PC-9 (cell line): ENCODE results near the gene SPATA20. TPM values are rescaled to one million over a fixed set of nuclear protein-coding genes. Genes with fewer than 3 reads are reported as not detected.

ENCODE experiments used
- BruUV-seq: library from RNA; stranded (reverse); fragments of 400-500 nt; replicated peaks from 2 replicates; lab custom pipeline; 2021; lab: Mats Ljungman, UMichigan
- CTCF ChIA-PET: fragments of 300-600 bp; sonication (Branson Sonifier 250); formaldehyde crosslinking; loops from one replicate; lab custom pipeline; 2022; ENCODE audit warnings: antibody characterized with exemption; lab: Charles Lee
- POLR2A ChIA-PET: fragments of 300-600 bp; sonication (Branson Sonifier 250); formaldehyde crosslinking; loops from one replicate; lab custom pipeline; 2022; ENCODE audit warnings: antibody characterized with exemption; ENCODE audit not compliant: unreplicated experiment; lab: Charles Lee
- DNase-seq, 2 experiments: peaks; one replicate each; pipeline versions ENCODE4 v3.0.0 to v3.0.0-alpha.2; 2015 to 2022; ENCODE audit warnings: mixed read lengths in 1 of 2
- H2AFZ ChIP-seq: fragments of 200-600 bp; sonication (generic); 2 replicates; pipeline ENCODE4 v1.8.1; 2017; ENCODE audit warnings: antibody characterized with exemption
- H3F3A ChIP-seq: fragments of 200-600 bp; sonication (generic); 2 replicates; pipeline ENCODE4 v1.8.1; 2017; ENCODE audit warnings: antibody characterized with exemption, mild to moderate bottlenecking, low read depth; ENCODE audit not compliant: insufficient read depth
- H3K27ac ChIP-seq: fragments of 200-600 bp; sonication (generic); 2 replicates; pipeline ENCODE4 v1.6.1; 2016; ENCODE audit warnings: mixed run types
- H3K27me3 ChIP-seq: fragments of 200-600 bp; sonication (generic); 2 replicates; pipeline ENCODE4 v1.6.1; 2016; ENCODE audit warnings: low read depth, mixed run types; ENCODE audit not compliant: insufficient read depth
- H3K36me3 ChIP-seq: fragments of 200-600 bp; sonication (generic); 2 replicates; pipeline ENCODE4 v1.6.1; 2016; ENCODE audit warnings: low read depth, mixed run types
- H3K4me1 ChIP-seq: fragments of 200-600 bp; sonication (generic); replicated peaks from 2 replicates; pipeline ENCODE4 v1.6.1; 2016; ENCODE audit warnings: mixed run types; ENCODE audit not compliant: insufficient read depth
- H3K4me2 ChIP-seq: fragments of 200-600 bp; sonication (generic); 2 replicates; pipeline ENCODE4 v1.6.1; 2017; ENCODE audit warnings: mixed run types
- H3K4me3 ChIP-seq: fragments of 200-600 bp; sonication (generic); 2 replicates; pipeline ENCODE4 v1.6.1; 2016; ENCODE audit warnings: mixed run types
- H3K79me2 ChIP-seq: fragments of 200-600 bp; sonication (generic); 2 replicates; pipeline ENCODE4 v1.6.1; 2017; ENCODE audit warnings: low read depth, mixed run types
- H3K9me2 ChIP-seq: fragments of 200-600 bp; sonication (generic); 2 replicates; pipeline ENCODE4 v1.8.1; 2017; ENCODE audit warnings: mild to moderate bottlenecking; ENCODE audit not compliant: insufficient read depth
- H3K9me3 ChIP-seq: fragments of 200-600 bp; sonication (generic); 2 replicates; pipeline ENCODE4 v1.8.1; 2016; ENCODE audit warnings: low read depth; ENCODE audit not compliant: insufficient read depth
- H4K20me1 ChIP-seq: fragments of 200-600 bp; sonication (generic); 2 replicates; pipeline ENCODE4 v1.8.1; 2017; ENCODE audit not compliant: insufficient read depth
- EZH2 ChIP-seq: fragments of 200-600 bp; sonication (generic); IDR thresholded peaks from 2 replicates; pipeline ENCODE4 v1.8.0; 2017; ENCODE audit warnings: antibody characterized with exemption, low read depth
- intact Hi-C: fragments of 100-400 bp; cut with micrococcal nuclease; formaldehyde crosslinking; loops from one replicate; pipeline ENCODE4 v1.10.0; 2022; ENCODE audit not compliant: unreplicated experiment
- total RNA-seq: library from RNA; stranded (reverse); gene quantifications from 2 replicates; pipeline ENCODE4 v1.2.3, GENCODE V29; 2021
- TF ChIP-seq, protein P1 (sequence below): fragments of 200-600 bp; sonication (generic); conservative IDR thresholded peaks from 2 replicates; pipeline ENCODE4 v1.6.1; 2017; ENCODE audit warnings: mixed run types, antibody characterized with exemption, mild to moderate bottlenecking, moderate library complexity

The SPATA20 gene
- total RNA-seq, 1 experiment from 2014 or later = 41.5 TPM

DNA sequence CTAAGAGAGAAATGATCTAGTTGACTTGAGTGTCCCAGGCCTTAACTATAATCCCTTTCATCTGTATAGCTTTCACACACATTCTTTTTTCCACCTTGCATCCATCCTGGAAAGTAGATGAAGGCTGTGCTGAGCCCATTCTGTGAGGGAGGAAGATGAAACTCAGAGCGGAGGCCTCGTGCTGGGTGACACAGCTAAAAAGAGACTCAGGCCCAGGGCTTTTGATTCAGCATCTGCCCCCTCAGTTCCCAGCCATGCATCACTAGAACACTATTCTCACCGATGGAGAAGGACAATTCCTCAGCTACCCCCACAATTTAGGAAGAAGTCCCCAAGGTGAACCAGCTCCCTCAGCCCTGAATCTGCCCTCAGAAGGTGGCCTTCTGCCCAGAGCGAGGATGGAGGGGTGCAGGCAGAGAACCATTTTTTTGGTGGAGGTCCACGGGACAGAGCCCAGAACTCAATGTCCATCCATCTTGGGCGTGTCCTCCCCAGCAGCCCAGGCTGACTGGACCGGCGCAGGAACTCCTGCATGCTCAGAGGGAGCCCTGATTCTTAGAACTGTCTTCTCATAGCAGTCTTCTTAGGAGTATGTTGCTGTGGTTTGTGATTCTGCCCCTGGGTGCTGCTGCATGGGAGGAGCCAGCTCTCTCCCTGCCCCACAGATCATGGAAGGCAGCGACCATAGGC, 44.5 kb upstream of the SPATA20 start:
- Histone ChIP-seq H3K9me2 (no peaks in the 10 kb centered on the region), H3K27me3 (no peaks in the 10 kb centered on the region), H3K27ac (no peak overlapping the region), H3K79me2 (no peaks in the 10 kb centered on the region), H2AFZ (no peak overlapping the region), H3K9me3 (no peaks in the 10 kb centered on the region), H3F3A (peaks cover 22% of the 10 kb centered on the region), H4K20me1 (no peaks in the 10 kb centered on the region), H3K4me3 (no peak overlapping the region), H3K36me3 (no peaks in the 10 kb centered on the region), H3K4me1 (peaks cover 28% of the 10 kb centered on the region), H3K4me2 (no peak overlapping the region)
- DNase-seq = no peak
- intact Hi-C loops = no loop called here
- POLR2A ChIA-PET = no interaction called here
- TF ChIP-seq, protein P1, sequence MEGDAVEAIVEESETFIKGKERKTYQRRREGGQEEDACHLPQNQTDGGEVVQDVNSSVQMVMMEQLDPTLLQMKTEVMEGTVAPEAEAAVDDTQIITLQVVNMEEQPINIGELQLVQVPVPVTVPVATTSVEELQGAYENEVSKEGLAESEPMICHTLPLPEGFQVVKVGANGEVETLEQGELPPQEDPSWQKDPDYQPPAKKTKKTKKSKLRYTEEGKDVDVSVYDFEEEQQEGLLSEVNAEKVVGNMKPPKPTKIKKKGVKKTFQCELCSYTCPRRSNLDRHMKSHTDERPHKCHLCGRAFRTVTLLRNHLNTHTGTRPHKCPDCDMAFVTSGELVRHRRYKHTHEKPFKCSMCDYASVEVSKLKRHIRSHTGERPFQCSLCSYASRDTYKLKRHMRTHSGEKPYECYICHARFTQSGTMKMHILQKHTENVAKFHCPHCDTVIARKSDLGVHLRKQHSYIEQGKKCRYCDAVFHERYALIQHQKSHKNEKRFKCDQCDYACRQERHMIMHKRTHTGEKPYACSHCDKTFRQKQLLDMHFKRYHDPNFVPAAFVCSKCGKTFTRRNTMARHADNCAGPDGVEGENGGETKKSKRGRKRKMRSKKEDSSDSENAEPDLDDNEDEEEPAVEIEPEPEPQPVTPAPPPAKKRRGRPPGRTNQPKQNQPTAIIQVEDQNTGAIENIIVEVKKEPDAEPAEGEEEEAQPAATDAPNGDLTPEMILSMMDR = no peak
- no peak for TF ChIP-seq EZH2
- no TSS peak for BruUV-seq
- CTCF ChIA-PET = no interaction called here

DNA sequence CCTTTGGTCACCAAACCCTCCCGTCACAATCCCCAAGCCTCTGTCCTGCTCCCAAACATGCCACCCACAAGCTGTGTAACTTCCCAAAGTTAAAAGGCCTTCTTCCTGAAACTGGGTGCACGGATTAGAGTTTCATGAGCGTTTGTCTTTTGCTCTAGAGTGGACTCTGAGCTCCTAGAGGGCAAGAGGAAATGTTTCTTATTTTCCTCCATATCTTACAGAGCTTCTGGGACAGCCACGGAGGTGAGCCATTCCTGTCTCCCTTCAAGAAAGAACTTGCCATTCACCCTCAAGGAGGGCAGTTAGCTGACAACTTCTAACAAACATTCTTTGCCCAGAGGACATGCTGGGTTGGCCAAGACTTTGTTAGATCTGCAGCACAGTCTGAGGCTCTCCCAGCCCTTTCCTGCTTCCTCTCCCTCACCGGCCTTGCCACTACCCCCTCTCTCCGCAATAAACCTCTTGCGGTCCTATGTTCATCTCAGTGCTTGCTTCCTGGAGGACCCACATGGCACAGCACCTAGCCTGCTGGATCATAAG, 41.3 kb upstream of the SPATA20 start:
- H3K79me2 ChIP-seq = no peaks in the 10 kb centered on the region
- no TSS peak for BruUV-seq
- H2AFZ ChIP-seq = no peak overlapping the region
- H3F3A ChIP-seq = peaks cover 23% of the 10 kb centered on the region
- H3K9me3 ChIP-seq = no peaks in the 10 kb centered on the region
- H3K36me3 ChIP-seq = no peaks in the 10 kb centered on the region
- intact Hi-C loops = loop anchor here (2.0 kb wide), 1 partner anchor 29 kb away; no protein-coding TSS in a partner anchor
- H3K4me1 ChIP-seq = peaks cover 23% of the 10 kb centered on the region
- DNase-seq = no peak
- H3K27ac ChIP-seq = no peak overlapping the region
- H3K4me2 ChIP-seq = no peak overlapping the region
- POLR2A ChIA-PET = no interaction called here
- TF ChIP-seq, protein P1 = no peak
- no peak for TF ChIP-seq EZH2
- CTCF ChIA-PET = no interaction called here
- no peaks in the 10 kb centered on the region for H3K9me2 ChIP-seq
- H4K20me1 ChIP-seq = no peaks in the 10 kb centered on the region
- H3K4me3 ChIP-seq = no peak overlapping the region
- no peaks in the 10 kb centered on the region for H3K27me3 ChIP-seq

DNA sequence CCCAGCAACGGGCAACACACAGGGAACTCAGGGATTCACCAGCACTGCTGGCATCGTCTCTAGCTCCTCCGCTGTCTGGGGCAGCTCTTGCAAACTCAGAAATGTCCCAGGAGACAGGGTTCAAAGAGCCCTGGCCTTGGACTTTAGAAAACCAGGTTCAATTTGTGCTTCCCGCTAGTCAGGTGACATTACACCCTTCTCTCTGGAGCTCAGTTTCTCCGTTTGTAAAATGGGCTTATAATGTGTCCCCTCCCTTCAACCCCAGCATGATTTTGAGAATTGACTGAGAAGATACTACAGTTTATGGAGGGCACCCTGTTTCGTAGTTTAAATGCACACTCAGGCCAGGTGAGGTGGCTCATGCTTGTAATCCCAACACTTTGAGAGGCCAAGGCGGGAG, 40.7 kb upstream of the SPATA20 start:
- peaks cover 30% of the 10 kb centered on the region for H3K4me1 ChIP-seq
- no peak for DNase-seq
- CTCF ChIA-PET = interaction anchor here (0.6 kb wide), 1 partner anchor 34 kb away, joined by 6 read pairs; no protein-coding TSS in a partner anchor
- H3F3A ChIP-seq = peaks cover 29% of the 10 kb centered on the region
- TF ChIP-seq EZH2 = no peak
- TF ChIP-seq, protein P1 = no peak
- POLR2A ChIA-PET = interaction anchor here (0.8 kb wide), 1 partner anchor 54 kb away, joined by 6 read pairs; no protein-coding TSS in a partner anchor
- H3K4me2 ChIP-seq = no peak overlapping the region
- H3K36me3 ChIP-seq = no peaks in the 10 kb centered on the region
- H3K4me3 ChIP-seq = no peak overlapping the region
- no peaks in the 10 kb centered on the region for H3K9me2 ChIP-seq
- no peaks in the 10 kb centered on the region for H3K9me3 ChIP-seq
- H4K20me1 ChIP-seq = no peaks in the 10 kb centered on the region
- H2AFZ ChIP-seq = no peak overlapping the region
- no peaks in the 10 kb centered on the region for H3K79me2 ChIP-seq
- no peak overlapping the region for H3K27ac ChIP-seq
- BruUV-seq = no TSS peak
- intact Hi-C loops = no loop called here
- no peaks in the 10 kb centered on the region for H3K27me3 ChIP-seq
